Osteocyte (in vitro differentiated cells): ENCODE results near the gene GRM7. TPM values are rescaled to one million over a fixed set of nuclear protein-coding genes. Genes with fewer than 3 reads are reported as not detected.
A peak's percentile ranks its signal among the peaks of the same experiment; 100 is the strongest.

ENCODE experiments used
- DNase-seq: peaks from one replicate; pipeline ENCODE4 v3.0.0; 2021; ENCODE audit warnings: mixed read lengths; ENCODE audit not compliant: unreplicated experiment; ENCODE audit errors: extremely low spot score
- H3K27ac Mint-ChIP-seq: one replicate; pipeline ENCODE4 v1.8.0; 2021; ENCODE audit warnings: mild to moderate bottlenecking, mixed read lengths; ENCODE audit not compliant: unreplicated experiment
- H3K27me3 Mint-ChIP-seq: one replicate; pipeline ENCODE4 v1.8.0; 2021; ENCODE audit warnings: mixed read lengths; ENCODE audit not compliant: unreplicated experiment
- H3K36me3 Mint-ChIP-seq: one replicate; pipeline ENCODE4 v1.8.0; 2021; ENCODE audit warnings: mixed read lengths; ENCODE audit not compliant: unreplicated experiment
- H3K4me1 Mint-ChIP-seq: one replicate; pipeline ENCODE4 v1.8.0; 2021; ENCODE audit warnings: mixed read lengths; ENCODE audit not compliant: unreplicated experiment
- H3K4me3 Mint-ChIP-seq: one replicate; pipeline ENCODE4 v1.8.0; 2021; ENCODE audit warnings: mild to moderate bottlenecking, moderate library complexity, mixed read lengths; ENCODE audit not compliant: unreplicated experiment
- H3K9me3 Mint-ChIP-seq: one replicate; pipeline ENCODE4 v1.8.0; 2021; ENCODE audit warnings: mixed read lengths; ENCODE audit not compliant: unreplicated experiment
- CTCF ChIP-seq: fragments of 200-600 bp; sonication (generic); IDR thresholded peaks from 2 replicates; pipeline ENCODE4 v1.5.0; 2021; ENCODE audit warnings: antibody characterized with exemption, mild to moderate bottlenecking, moderate library complexity
- total RNA-seq: library from RNA; stranded (reverse); gene quantifications from 2 replicates; pipeline ENCODE4 v1.2.1, GENCODE V29; 2021

The GRM7 gene
- total RNA-seq, 1 donor from 2014 or later, result not detected

GRCh38 chr3:7503431-7503830 lies 642.5 kb downstream of the GRM7 start:
- no peak overlapping the region for H3K4me3 Mint-ChIP-seq
- H3K9me3 Mint-ChIP-seq, result peaks cover 12% of the 10 kb centered on the region
- no peaks in the 10 kb centered on the region for H3K36me3 Mint-ChIP-seq
- H3K27me3 Mint-ChIP-seq, result no peaks in the 10 kb centered on the region
- no peak for DNase-seq
- TF ChIP-seq CTCF, result no peak
- H3K27ac Mint-ChIP-seq, result no peak overlapping the region
- H3K4me1 Mint-ChIP-seq, result peaks cover 34% of the 10 kb centered on the region

DNA sequence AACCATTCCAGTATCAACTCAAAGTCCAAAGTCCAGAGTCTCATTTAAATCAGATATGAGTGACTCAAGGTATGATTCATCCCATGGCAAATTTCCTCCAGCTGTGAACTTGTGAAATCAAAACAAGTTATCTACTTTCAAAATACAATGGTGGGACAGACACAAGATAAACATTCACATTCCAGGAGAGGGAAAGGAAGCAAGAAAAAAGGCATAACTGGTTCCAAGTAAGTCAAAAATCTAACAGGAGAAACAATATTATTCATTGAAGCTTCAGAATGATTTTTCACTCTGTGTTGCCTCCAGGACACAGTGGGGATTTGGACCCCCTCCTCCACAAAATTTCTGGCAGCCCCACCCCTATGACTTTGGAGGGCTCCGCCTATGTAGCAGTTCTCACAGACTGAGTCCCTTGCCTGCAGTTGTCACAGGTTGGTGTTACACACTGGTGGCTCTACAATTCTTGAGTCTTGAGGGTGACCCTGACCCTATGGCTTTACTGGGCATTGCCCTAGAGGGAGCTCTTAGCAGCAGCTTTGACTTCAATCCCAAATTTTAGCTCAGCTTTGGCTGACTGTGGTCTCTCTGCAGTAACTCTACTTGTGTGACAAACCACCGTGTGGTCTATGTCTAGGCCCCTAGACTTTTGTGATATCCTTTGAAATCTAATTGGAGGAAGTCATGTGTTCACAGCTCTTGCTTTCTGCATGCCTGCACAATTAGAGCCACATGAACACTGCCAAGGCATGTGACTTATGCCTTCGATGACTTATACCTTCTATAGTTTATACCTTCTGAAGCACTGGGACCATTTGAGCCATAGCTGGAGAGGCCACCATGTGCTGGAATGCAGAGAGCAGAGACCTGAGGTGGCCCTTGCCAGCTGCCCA lies 644.2 kb downstream of the GRM7 start:
- Mint-ChIP-seq H3K9me3 (peaks cover 12% of the 10 kb centered on the region), H3K4me1 (peaks cover 42% of the 10 kb centered on the region), H3K4me3 (no peak overlapping the region), H3K27ac (peak overlapping the region; percentile 61), H3K36me3 (no peaks in the 10 kb centered on the region), H3K27me3 (no peaks in the 10 kb centered on the region)
- DNase-seq, result no peak
- TF ChIP-seq CTCF, result peak; percentile 29

- Mint-ChIP-seq H3K27me3 (peaks cover 6% of the 10 kb centered on the region), H3K27ac (peak overlapping the region; percentile 61), H3K4me3 (no peak overlapping the region), H3K9me3 (peaks cover 12% of the 10 kb centered on the region), H3K36me3 (no peaks in the 10 kb centered on the region), H3K4me1 (peaks cover 48% of the 10 kb centered on the region)
- no peak for TF ChIP-seq CTCF
- no peak for DNase-seq
Observed at GRCh38 chr3:7506606-7507180, 645.8 kb downstream of the GRM7 start.

DNA sequence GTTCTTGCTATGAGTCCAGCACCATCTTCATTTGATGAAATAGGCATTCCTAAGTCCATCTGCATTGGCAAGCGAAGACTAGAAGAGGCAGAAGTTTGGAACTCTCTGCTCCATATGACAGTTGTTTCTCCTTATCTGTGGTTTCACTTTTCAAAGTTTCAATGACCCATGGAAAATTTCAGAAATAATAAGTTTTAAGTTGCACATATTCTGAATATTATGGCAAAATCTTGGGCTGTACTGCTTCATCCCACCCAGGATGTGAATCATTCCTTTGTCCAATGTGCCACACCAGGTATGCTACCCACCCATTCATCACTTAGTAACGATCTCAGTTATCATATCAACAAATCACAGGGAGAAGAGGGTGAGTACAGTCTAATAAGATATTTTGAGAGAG lies 647.9 kb downstream of the GRM7 start:
- Mint-ChIP-seq H3K27ac (no peak overlapping the region), H3K27me3 (peaks cover 20% of the 10 kb centered on the region), H3K9me3 (peaks cover 6% of the 10 kb centered on the region), H3K4me1 (peaks cover 47% of the 10 kb centered on the region), H3K4me3 (no peak overlapping the region), H3K36me3 (no peaks in the 10 kb centered on the region)
- DNase-seq, result no peak
- TF ChIP-seq CTCF, result no peak

- no peak for DNase-seq
- Mint-ChIP-seq H3K4me3 (no peak overlapping the region), H3K36me3 (no peaks in the 10 kb centered on the region), H3K27ac (no peak overlapping the region), H3K9me3 (no peaks in the 10 kb centered on the region), H3K4me1 (peaks cover 20% of the 10 kb centered on the region), H3K27me3 (peaks cover 26% of the 10 kb centered on the region)
- no peak for TF ChIP-seq CTCF
Observed at GRCh38 chr3:7512048-7512447, 651.1 kb downstream of the GRM7 start.
